HEK293 (cell line): ENCODE results near the gene MYRFL.

Experiments
- CTCF ChIA-PET: fragments of 350-600 bp; formaldehyde crosslinking; extraction: SDS; loops from one replicate; lab custom pipeline; 2021; ENCODE audit warnings: antibody characterized with exemption; lab: Yijun Ruan, JAX
- POLR2A ChIA-PET: fragments of 300-600 bp; formaldehyde crosslinking; extraction: SDS; loops from one replicate; lab custom pipeline; 2020; ENCODE audit warnings: antibody characterized with exemption, inconsistent platforms; lab: Yijun Ruan, JAX
- H3K27ac ChIP-seq: fragments of 200-500 bp; sonication (Bioruptor generic); 2 replicates; pipeline ENCODE4 v1.5.1; 2014; ENCODE audit warnings: low read depth, low read length, control low read depth, inconsistent platforms; ENCODE audit errors: extremely low read depth
- H3K36me3 ChIP-seq, 2 experiments: fragments of 200-500 bp in 1 of 2; sonication (Bioruptor generic) in 1 of 2; 1 replicate in 1 of 2; 2 replicates in 1 of 2; pipeline ENCODE4 v1.5.1; 2014 to 2017; ENCODE audit warnings: inconsistent platforms in 2 of 2, low read length in 2 of 2; ENCODE audit not compliant: control insufficient read depth in 2 of 2, insufficient read depth in 1 of 2
- H3K4me1 ChIP-seq: fragments of 200-500 bp; sonication (Bioruptor generic); 2 replicates; pipeline ENCODE4 v1.5.1; 2014; ENCODE audit warnings: mild to moderate bottlenecking, low read length, inconsistent platforms; ENCODE audit not compliant: control insufficient read depth, insufficient read depth
- H3K4me3 ChIP-seq: 2 replicates; pipeline ENCODE4 v1.5.1; 2011; ENCODE audit warnings: low read depth, mild to moderate bottlenecking, control low read depth, low read length, moderate library complexity
- H3K9me3 ChIP-seq: fragments of 200-500 bp; sonication (Bioruptor generic); 2 replicates; pipeline ENCODE4 v1.5.1; 2014; ENCODE audit warnings: low read depth, low read length, inconsistent platforms; ENCODE audit not compliant: control insufficient read depth, insufficient read depth
- GFI1B ChIP-seq: fragments of 450-650 bp; formaldehyde crosslinking; IDR thresholded peaks from 2 replicates; pipeline ENCODE4 v1.5.1; 2016; ENCODE audit warnings: missing biosample characterization, missing genetic modification characterization
- GLI2 ChIP-seq: fragments of 450-650 bp; formaldehyde crosslinking; IDR thresholded peaks from 2 replicates; pipeline ENCODE4; 2017; ENCODE audit warnings: missing biosample characterization, missing genetic modification characterization, low read depth, borderline replicate concordance
- RBAK ChIP-seq: fragments of 450-650 bp; formaldehyde crosslinking; IDR thresholded peaks from 2 replicates; pipeline ENCODE4 v1.5.1; 2016; ENCODE audit warnings: missing biosample characterization, missing genetic modification characterization
- REPIN1 ChIP-seq: fragments of 450-650 bp; formaldehyde crosslinking; IDR thresholded peaks from 2 replicates; pipeline ENCODE4 v1.5.1; 2017; ENCODE audit warnings: missing biosample characterization, missing genetic modification characterization, low read depth
- SCRT1 ChIP-seq: fragments of 450-650 bp; formaldehyde crosslinking; IDR thresholded peaks from 2 replicates; pipeline ENCODE4 v1.5.1; 2016; ENCODE audit warnings: missing biosample characterization, missing genetic modification characterization, borderline replicate concordance
- ZBTB17 ChIP-seq: fragments of 450-650 bp; formaldehyde crosslinking; IDR thresholded peaks from 2 replicates; pipeline ENCODE4 v1.5.1; 2016; ENCODE audit warnings: missing biosample characterization, missing genetic modification characterization
- ZBTB49 ChIP-seq: fragments of 450-650 bp; formaldehyde crosslinking; IDR thresholded peaks from 2 replicates; pipeline ENCODE4 v1.5.1; 2016; ENCODE audit warnings: missing biosample characterization, missing genetic modification characterization, low read depth
- ZFP37 ChIP-seq: fragments of 450-650 bp; formaldehyde crosslinking; IDR thresholded peaks from 2 replicates; pipeline ENCODE4 v1.5.1; 2016; ENCODE audit warnings: missing biosample characterization, missing genetic modification characterization
- ZIC2 ChIP-seq: fragments of 450-650 bp; formaldehyde crosslinking; IDR thresholded peaks from 2 replicates; pipeline ENCODE4 v1.5.1; 2016; ENCODE audit warnings: missing biosample characterization, missing genetic modification characterization
- ZNF114 ChIP-seq: fragments of 450-650 bp; formaldehyde crosslinking; IDR thresholded peaks from 2 replicates; pipeline ENCODE4 v1.5.0; 2017; ENCODE audit warnings: missing biosample characterization, missing genetic modification characterization
- ZNF133 ChIP-seq: fragments of 450-650 bp; formaldehyde crosslinking; IDR thresholded peaks from 2 replicates; pipeline ENCODE4 v1.5.1; 2016; ENCODE audit warnings: missing biosample characterization, missing genetic modification characterization
- ZNF174 ChIP-seq: fragments of 450-650 bp; formaldehyde crosslinking; IDR thresholded peaks from 2 replicates; pipeline ENCODE4 v1.5.0; 2017; ENCODE audit warnings: missing biosample characterization, mild to moderate bottlenecking, missing genetic modification characterization
- ZNF311 ChIP-seq: fragments of 450-650 bp; formaldehyde crosslinking; IDR thresholded peaks from 2 replicates; pipeline ENCODE4 v1.5.1; 2017; ENCODE audit warnings: missing biosample characterization, missing genetic modification characterization, borderline replicate concordance
- ZNF341 ChIP-seq: fragments of 450-650 bp; formaldehyde crosslinking; IDR thresholded peaks from 2 replicates; pipeline ENCODE4; 2016; ENCODE audit warnings: low read depth, missing biosample characterization, missing genetic modification characterization
- ZNF404 ChIP-seq: fragments of 450-650 bp; formaldehyde crosslinking; IDR thresholded peaks from 2 replicates; pipeline ENCODE4 v1.5.1; 2017; ENCODE audit warnings: missing biosample characterization, missing genetic modification characterization
- ZNF48 ChIP-seq: fragments of 450-650 bp; formaldehyde crosslinking; IDR thresholded peaks from 2 replicates; pipeline ENCODE4 v1.5.1; 2016; ENCODE audit warnings: missing biosample characterization, missing genetic modification characterization
- ZNF596 ChIP-seq: fragments of 450-650 bp; IDR thresholded peaks from 2 replicates; pipeline ENCODE4 v1.5.0; 2018; ENCODE audit warnings: missing biosample characterization, mild to moderate bottlenecking, missing genetic modification characterization, moderate library complexity
- ZNF621 ChIP-seq: fragments of 450-650 bp; formaldehyde crosslinking; IDR thresholded peaks from 2 replicates; pipeline ENCODE4 v1.5.1; 2017; ENCODE audit warnings: missing biosample characterization, missing genetic modification characterization
- ZNF654 ChIP-seq: fragments of 450-650 bp; formaldehyde crosslinking; IDR thresholded peaks from 2 replicates; pipeline ENCODE4 v1.5.1; 2016; ENCODE audit warnings: low read depth, missing biosample characterization, missing genetic modification characterization
- ZNF664 ChIP-seq: fragments of 450-650 bp; formaldehyde crosslinking; IDR thresholded peaks from 2 replicates; pipeline ENCODE4 v1.5.1; 2016; ENCODE audit warnings: missing biosample characterization, missing genetic modification characterization
- ZNF747 ChIP-seq: fragments of 450-650 bp; formaldehyde crosslinking; IDR thresholded peaks from 2 replicates; pipeline ENCODE4 v1.5.1; 2016; ENCODE audit warnings: missing biosample characterization, missing genetic modification characterization
- ZSCAN23 ChIP-seq: fragments of 450-650 bp; formaldehyde crosslinking; IDR thresholded peaks from 2 replicates; pipeline ENCODE4 v1.5.1; 2016; ENCODE audit warnings: missing biosample characterization, missing genetic modification characterization
- TF ChIP-seq, protein P1 (sequence below): fragments of 450-650 bp; formaldehyde crosslinking; IDR thresholded peaks from 2 replicates; pipeline ENCODE4 v1.5.1; 2016; ENCODE audit warnings: missing biosample characterization, missing genetic modification characterization

Gene MYRFL

GRCh38 chr12:69910694-69911093 lies 85.7 kb downstream of the MYRFL start:
- no peak for TF ChIP-seq GLI2
- TF ChIP-seq ZNF621 (tag by site-specific recombination), result no peak
- no peak for TF ChIP-seq GFI1B
- TF ChIP-seq ZBTB17 (tag by site-specific recombination), result no peak
- no peak for TF ChIP-seq SCRT1 (tag by site-specific recombination)
- TF ChIP-seq ZNF596, result no peak
- ChIA-PET POLR2A (no interaction called here), CTCF (no interaction called here)
- Histone ChIP-seq H3K36me3 (no peaks in the 10 kb centered on the region), H3K27ac (no peak overlapping the region), H3K4me3 (no peak overlapping the region), H3K4me1 (no peaks in the 10 kb centered on the region), H3K9me3 (no peaks in the 10 kb centered on the region)

GRCh38 chr12:69913526-69913925 lies 88.5 kb downstream of the MYRFL start:
- Histone ChIP-seq H3K27ac (no peak overlapping the region), H3K36me3 (no peaks in the 10 kb centered on the region), H3K9me3 (no peaks in the 10 kb centered on the region; the same call in 1 of the 2 replicates), H3K4me3 (no peak overlapping the region), H3K4me1 (no peaks in the 10 kb centered on the region)
- TF ChIP-seq ZNF654 (tag by site-specific recombination) (no peak), ZFP37 (no peak), ZNF133 (tag by site-specific recombination) (no peak), ZNF747 (tag by site-specific recombination) (no peak), ZBTB49 (tag by site-specific recombination) (no peak), ZNF404 (tag by site-specific recombination) (no peak), ZNF341 (tag by site-specific recombination) (no peak), ZNF174 (tag by site-specific recombination) (no peak), ZNF114 (tag by site-specific recombination) (no peak), ZNF664 (tag by site-specific recombination) (no peak), RBAK (tag by site-specific recombination) (no peak), ZNF311 (tag by site-specific recombination) (no peak), ZIC2 (tag by site-specific recombination) (no peak), ZSCAN23 (no peak), ZNF48 (tag by site-specific recombination) (no peak), REPIN1 (tag by site-specific recombination) (no peak)
- TF ChIP-seq, protein P1, sequence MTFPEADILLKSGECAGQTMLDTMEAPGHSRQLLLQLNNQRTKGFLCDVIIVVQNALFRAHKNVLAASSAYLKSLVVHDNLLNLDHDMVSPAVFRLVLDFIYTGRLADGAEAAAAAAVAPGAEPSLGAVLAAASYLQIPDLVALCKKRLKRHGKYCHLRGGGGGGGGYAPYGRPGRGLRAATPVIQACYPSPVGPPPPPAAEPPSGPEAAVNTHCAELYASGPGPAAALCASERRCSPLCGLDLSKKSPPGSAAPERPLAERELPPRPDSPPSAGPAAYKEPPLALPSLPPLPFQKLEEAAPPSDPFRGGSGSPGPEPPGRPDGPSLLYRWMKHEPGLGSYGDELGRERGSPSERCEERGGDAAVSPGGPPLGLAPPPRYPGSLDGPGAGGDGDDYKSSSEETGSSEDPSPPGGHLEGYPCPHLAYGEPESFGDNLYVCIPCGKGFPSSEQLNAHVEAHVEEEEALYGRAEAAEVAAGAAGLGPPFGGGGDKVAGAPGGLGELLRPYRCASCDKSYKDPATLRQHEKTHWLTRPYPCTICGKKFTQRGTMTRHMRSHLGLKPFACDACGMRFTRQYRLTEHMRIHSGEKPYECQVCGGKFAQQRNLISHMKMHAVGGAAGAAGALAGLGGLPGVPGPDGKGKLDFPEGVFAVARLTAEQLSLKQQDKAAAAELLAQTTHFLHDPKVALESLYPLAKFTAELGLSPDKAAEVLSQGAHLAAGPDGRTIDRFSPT (tag by site-specific recombination), result no peak
- ChIA-PET CTCF (interaction anchor here (1.8 kb wide), 1 partner anchor 13 kb away, joined by 5 read pairs; no protein-coding TSS in a partner anchor), POLR2A (no interaction called here)
